Thoracic aorta (tissue), 2 donors: ENCODE data around the gene KANK4. TPM values are rescaled to one million over a fixed set of nuclear protein-coding genes. Genes with fewer than 3 reads are reported as not detected.

Experiments
- ATAC-seq: fragments of 150-250 bp; one replicate; pipeline ENCODE4 v1.8.0; 2017; ENCODE audit warnings: low read depth; ENCODE audit not compliant: insufficient number of reproducible peaks, low FRiP score
- DNase-seq: peaks from one replicate; pipeline ENCODE4 v3.0.0-alpha.2; 2020; ENCODE audit warnings: low spot score
- H3K27ac ChIP-seq, 2 donors: fragments of 200-600 bp; sonication (generic); 1 replicate in 1 of 2; 2 replicates in 1 of 2; pipeline ENCODE4 v1.5.1; 2016; ENCODE audit warnings: mild to moderate bottlenecking in 2 of 2, moderate library complexity in 2 of 2
- H3K27me3 ChIP-seq: fragments of 200-600 bp; sonication (generic); replicated peaks from 2 replicates; pipeline ENCODE4 v1.6.0; 2016; ENCODE audit warnings: mild to moderate bottlenecking; ENCODE audit not compliant: insufficient read depth
- H3K36me3 ChIP-seq: fragments of 200-600 bp; sonication (generic); one replicate; pipeline ENCODE4 v1.5.1; 2016
- H3K4me1 ChIP-seq, 2 donors: fragments of 200-600 bp; sonication (generic); 1 replicate in 1 of 2; 2 replicates in 1 of 2; pipeline versions ENCODE4 v1.5.1 to v1.6.0; 2016; ENCODE audit warnings: low read depth in 2 of 2, mild to moderate bottlenecking in 1 of 2; ENCODE audit not compliant: control insufficient read depth in 1 of 2
- H3K4me3 ChIP-seq: fragments of 200-600 bp; sonication (generic); 2 replicates; pipeline ENCODE4 v1.5.1; 2016; ENCODE audit warnings: mild to moderate bottlenecking
- H3K9me3 ChIP-seq: fragments of 200-600 bp; sonication (generic); 2 replicates; pipeline ENCODE4 v1.5.1; 2016
- total RNA-seq, 2 donors: library from RNA; depleted of rRNA; stranded (reverse); fragments of >200 nt; gene quantifications; one replicate each; pipeline versions ENCODE4 v1.1.0 to v1.2.3, GENCODE V29; 2016
- TF ChIP-seq, protein P1 (sequence below): fragments of 200-600 bp; sonication (generic); IDR thresholded peaks from one replicate; pipeline ENCODE4 v1.5.1; 2019; ENCODE audit warnings: antibody characterized with exemption

The KANK4 gene
- total RNA-seq, 2 donors from 2014 or later: 0.28 TPM; not detected in 1

GRCh38 chr1:62311473-62311943 lies 7.7 kb downstream of the KANK4 start:
- H3K4me1 ChIP-seq: no peaks in the 10 kb centered on the region
- TF ChIP-seq, protein P1, sequence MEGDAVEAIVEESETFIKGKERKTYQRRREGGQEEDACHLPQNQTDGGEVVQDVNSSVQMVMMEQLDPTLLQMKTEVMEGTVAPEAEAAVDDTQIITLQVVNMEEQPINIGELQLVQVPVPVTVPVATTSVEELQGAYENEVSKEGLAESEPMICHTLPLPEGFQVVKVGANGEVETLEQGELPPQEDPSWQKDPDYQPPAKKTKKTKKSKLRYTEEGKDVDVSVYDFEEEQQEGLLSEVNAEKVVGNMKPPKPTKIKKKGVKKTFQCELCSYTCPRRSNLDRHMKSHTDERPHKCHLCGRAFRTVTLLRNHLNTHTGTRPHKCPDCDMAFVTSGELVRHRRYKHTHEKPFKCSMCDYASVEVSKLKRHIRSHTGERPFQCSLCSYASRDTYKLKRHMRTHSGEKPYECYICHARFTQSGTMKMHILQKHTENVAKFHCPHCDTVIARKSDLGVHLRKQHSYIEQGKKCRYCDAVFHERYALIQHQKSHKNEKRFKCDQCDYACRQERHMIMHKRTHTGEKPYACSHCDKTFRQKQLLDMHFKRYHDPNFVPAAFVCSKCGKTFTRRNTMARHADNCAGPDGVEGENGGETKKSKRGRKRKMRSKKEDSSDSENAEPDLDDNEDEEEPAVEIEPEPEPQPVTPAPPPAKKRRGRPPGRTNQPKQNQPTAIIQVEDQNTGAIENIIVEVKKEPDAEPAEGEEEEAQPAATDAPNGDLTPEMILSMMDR: no peak
- no peaks in the 10 kb centered on the region for H3K27me3 ChIP-seq
- H3K4me3 ChIP-seq: no peak overlapping the region
- no peak for ATAC-seq
- DNase-seq: no peak
- no peak overlapping the region for H3K27ac ChIP-seq
- no peaks in the 10 kb centered on the region for H3K36me3 ChIP-seq
- no peaks in the 10 kb centered on the region for H3K9me3 ChIP-seq

DNA sequence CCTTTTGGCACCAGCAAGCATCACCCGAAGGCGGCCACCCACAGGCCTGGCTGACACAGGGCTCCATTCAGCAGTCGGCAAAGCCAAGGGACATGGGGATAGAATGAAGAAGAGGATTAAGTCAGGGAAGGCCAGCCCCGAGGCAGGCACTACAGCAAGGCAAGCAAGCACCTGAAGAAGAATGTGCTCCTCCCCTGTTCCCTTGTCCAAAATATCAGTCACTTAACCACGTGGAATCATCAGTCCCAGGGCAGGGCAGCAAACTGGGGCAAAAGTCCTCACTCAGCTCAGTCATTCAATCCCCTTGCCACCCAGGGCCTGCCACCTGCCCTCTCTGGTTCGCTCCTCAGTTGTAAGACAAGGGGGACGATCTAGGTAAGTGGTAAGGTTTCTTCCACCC lies 9.3 kb downstream of the KANK4 start:
- TF ChIP-seq, protein P1: no peak
- H3K4me3 ChIP-seq: no peak overlapping the region
- H3K27ac ChIP-seq: no peak overlapping the region
- H3K27me3 ChIP-seq: no peaks in the 10 kb centered on the region
- ATAC-seq (no peak), DNase-seq (no peak)
- H3K36me3 ChIP-seq: no peaks in the 10 kb centered on the region
- no peaks in the 10 kb centered on the region for H3K9me3 ChIP-seq
- H3K4me1 ChIP-seq: no peaks in the 10 kb centered on the region

DNA sequence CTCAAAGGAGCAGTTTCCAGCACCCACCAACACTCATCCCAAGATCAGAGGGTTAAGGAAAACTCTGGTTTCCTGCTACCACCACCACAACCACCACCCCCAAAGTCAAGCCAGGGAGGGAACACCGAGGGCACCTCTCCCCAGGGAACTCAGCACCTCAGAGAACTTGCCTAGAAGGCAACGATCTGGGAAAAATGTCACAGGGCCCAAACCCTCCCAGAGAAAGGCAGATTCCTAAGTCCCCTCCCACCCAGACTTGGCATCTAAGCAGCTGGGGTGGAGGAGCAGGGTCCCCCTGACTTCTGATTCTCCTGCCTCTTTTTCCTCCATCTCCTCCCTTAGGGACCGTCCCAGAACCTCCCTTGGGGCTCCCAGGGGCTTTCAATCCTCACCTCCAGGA lies 10.6 kb downstream of the KANK4 start:
- no peaks in the 10 kb centered on the region for H3K9me3 ChIP-seq
- DNase-seq: no peak
- H3K36me3 ChIP-seq: no peaks in the 10 kb centered on the region
- H3K27ac ChIP-seq: no peak overlapping the region
- TF ChIP-seq, protein P1: no peak
- ATAC-seq: no peak
- H3K27me3 ChIP-seq: no peaks in the 10 kb centered on the region
- H3K4me3 ChIP-seq: no peak overlapping the region
- no peaks in the 10 kb centered on the region for H3K4me1 ChIP-seq

- TF ChIP-seq, protein P1: no peak
- Histone ChIP-seq H3K27me3 (no peaks in the 10 kb centered on the region), H3K36me3 (no peaks in the 10 kb centered on the region), H3K9me3 (no peaks in the 10 kb centered on the region), H3K4me1 (no peaks in the 10 kb centered on the region), H3K4me3 (no peak overlapping the region), H3K27ac (no peak overlapping the region)
- no peak for DNase-seq
- no peak for ATAC-seq
These were observed 11.2 kb downstream of the KANK4 start for GRCh38 chr1:62307895-62308492.

GRCh38 chr1:62307446-62307845 lies 11.8 kb downstream of the KANK4 start:
- H3K36me3 ChIP-seq: no peaks in the 10 kb centered on the region
- DNase-seq (no peak), ATAC-seq (no peak)
- TF ChIP-seq, protein P1: no peak
- H3K27ac ChIP-seq: no peak overlapping the region
- H3K9me3 ChIP-seq: no peaks in the 10 kb centered on the region
- no peaks in the 10 kb centered on the region for H3K27me3 ChIP-seq
- H3K4me1 ChIP-seq: no peaks in the 10 kb centered on the region
- H3K4me3 ChIP-seq: no peak overlapping the region
